ENCODE measurements around the gene PPFIA1.

- TF ChIP-seq CTCF (IDR thresholded peaks at IDR 0.05; ENCODE audit: low read depth, low read length) = no peak
- TF ChIP-seq EZH2phosphoT487 (IDR thresholded peaks at IDR 0.05; ENCODE audit: low read depth) = no peak
Measured at GRCh38 chr11:70326833-70327232, 56.3 kb downstream of the PPFIA1 start.
